Measurements from ENCODE around the gene LEFTY1. TPM values are rescaled to one million over a fixed set of nuclear protein-coding genes. Genes with fewer than 3 reads are reported as not detected.
A peak's percentile ranks its signal among the peaks of the same experiment; 100 is the strongest.

Gene LEFTY1
- total RNA-seq, 4 donors from 2014 or later = 1.0 TPM; not detected in 3

- WGBS, 2 donors = 91% methylated on average over 6 of the region's 6 CpGs
- no peaks in the 10 kb centered on the region for H3K9me3 ChIP-seq
- H3K4me1 ChIP-seq = peaks cover 0 to 8% of the 10 kb centered on the region in 2 donors
- no peak for DNase-seq
- H3K27ac ChIP-seq = no peak overlapping the region
- intact Hi-C loops (cut with DNase I) = no loop called here
- no peak for TF ChIP-seq CTCF (IDR thresholded peaks at IDR 0.05)
- no peak for TF ChIP-seq POLR2A (IDR thresholded peaks at IDR 0.05)
- no peak overlapping the region for H3K4me3 ChIP-seq (replicated peaks in 1 of 3)
- H3K27me3 ChIP-seq = no peaks in the 10 kb centered on the region
- H3K36me3 ChIP-seq = peaks cover 2 to 4% of the 10 kb centered on the region in 2 donors
Measured at GRCh38 chr1:225914947-225915346, 26.0 kb upstream of the LEFTY1 start.

GRCh38 chr1:225914391-225914790, 25.4 kb upstream of the LEFTY1 start:
- no peak overlapping the region for H3K27ac ChIP-seq
- WGBS, 2 donors = 80 to 90% methylated on average over 6 of the region's 6 CpGs

GRCh38 chr1:225911191-225912130, 22.5 kb upstream of the LEFTY1 start:
- H3K9me3 ChIP-seq = no peaks in the 10 kb centered on the region
- no peak overlapping the region for H3K4me3 ChIP-seq (replicated peaks in 1 of 3)
- peak; percentile 54 to 62 for DNase-seq
- 32 to 35% methylated on average over 32 to 49 of the region's 53 CpGs for WGBS, 2 donors
- TF ChIP-seq CTCF (IDR thresholded peaks at IDR 0.05) (peak; percentile 60 to 95 (median 78)), POLR2A (IDR thresholded peaks at IDR 0.05) (no peak)
- no peak overlapping the region for H3K27ac ChIP-seq
- H3K27me3 ChIP-seq = no peaks in the 10 kb centered on the region
- no peaks in the 10 kb centered on the region for H3K36me3 ChIP-seq
- H3K4me1 ChIP-seq = peaks cover 0 to 8% of the 10 kb centered on the region in 2 donors
- intact Hi-C loops (cut with DNase I) = loop anchor here (2.0 kb wide), 2 partner anchors 135 to 437 kb away; partner anchors contain the start of gene SRP9

More at GRCh38 chr1:225914391-225914790, 25.4 kb upstream of the LEFTY1 start:
- no peak for DNase-seq
- H3K4me1 ChIP-seq = peaks cover 0 to 8% of the 10 kb centered on the region in 2 donors
- H3K4me3 ChIP-seq (replicated peaks in 1 of 3) = no peak overlapping the region
- no peak for TF ChIP-seq POLR2A (IDR thresholded peaks at IDR 0.05)
- TF ChIP-seq CTCF (IDR thresholded peaks at IDR 0.05) = no peak
- intact Hi-C loops (cut with DNase I) = no loop called here
- H3K27me3 ChIP-seq = no peaks in the 10 kb centered on the region
- H3K36me3 ChIP-seq = peaks cover 0 to 3% of the 10 kb centered on the region in 2 donors
- H3K9me3 ChIP-seq = no peaks in the 10 kb centered on the region

GRCh38 chr1:225909477-225909876, 20.5 kb upstream of the LEFTY1 start:
- WGBS, 2 donors = 95 to 96% methylated on average over 1 of the region's 1 CpG
- intact Hi-C loops (cut with DNase I) = no loop called here
- H3K4me1 ChIP-seq = peaks cover 0 to 8% of the 10 kb centered on the region in 2 donors
- no peak overlapping the region for H3K27ac ChIP-seq
- TF ChIP-seq POLR2A (IDR thresholded peaks at IDR 0.05) = no peak
- TF ChIP-seq CTCF (IDR thresholded peaks at IDR 0.05) = no peak
- no peaks in the 10 kb centered on the region for H3K36me3 ChIP-seq
- no peak for DNase-seq
- no peak overlapping the region for H3K4me3 ChIP-seq (replicated peaks in 1 of 3)
- H3K27me3 ChIP-seq = no peaks in the 10 kb centered on the region
- no peaks in the 10 kb centered on the region for H3K9me3 ChIP-seq

GRCh38 chr1:225908773-225909172, 19.8 kb upstream of the LEFTY1 start:
- intact Hi-C loops (cut with DNase I) = no loop called here
- H3K36me3 ChIP-seq = no peaks in the 10 kb centered on the region
- TF ChIP-seq POLR2A (IDR thresholded peaks at IDR 0.05) (no peak), CTCF (IDR thresholded peaks at IDR 0.05) (no peak)
- DNase-seq = no peak
- 59 to 64% methylated on average over 2 of the region's 2 CpGs for WGBS, 2 donors
- no peaks in the 10 kb centered on the region for H3K27me3 ChIP-seq
- H3K4me3 ChIP-seq (replicated peaks in 1 of 3) = no peak overlapping the region
- peaks cover 0 to 8% of the 10 kb centered on the region in 2 donors for H3K4me1 ChIP-seq
- H3K9me3 ChIP-seq = no peaks in the 10 kb centered on the region
- H3K27ac ChIP-seq = no peak overlapping the region

All from thyroid gland (tissue), 4 donors.